ENCODE data around the gene JAG1. TPM values are rescaled to one million over a fixed set of nuclear protein-coding genes. Genes with fewer than 3 reads are reported as not detected.

Gene JAG1
- polyA plus RNA-seq, 1 donor from 2014 or later = 9.0 TPM

GRCh38 chr20:10711903-10712451 is 38.2 kb upstream of the JAG1 start:
- no peaks in the 10 kb centered on the region for H3F3A ChIP-seq (ENCODE audit: insufficient read depth, low read length, poor library complexity, severe bottlenecking)
- no peaks in the 10 kb centered on the region for H3K27me3 ChIP-seq (ENCODE audit: insufficient read depth, low read depth, low read length)
- no peaks in the 10 kb centered on the region for H3K79me2 ChIP-seq (replicated peaks; ENCODE audit: insufficient read depth, low read length)
- H3K27ac ChIP-seq (ENCODE audit: low read length) = no peak overlapping the region
- H3K9me2 ChIP-seq (ENCODE audit: insufficient read depth, low read length) = no peaks in the 10 kb centered on the region
- H2AFZ ChIP-seq (ENCODE audit: low read depth, low read length) = no peak overlapping the region
- TF ChIP-seq CTCF (IDR thresholded peaks at IDR 0.05; ENCODE audit: poor library complexity, severe bottlenecking) (no peak), MXI1 (conservative IDR thresholded peaks at IDR 0.05; ENCODE audit: poor library complexity, severe bottlenecking) (no peak), EP300 (conservative IDR thresholded peaks at IDR 0.05; ENCODE audit: poor library complexity, severe bottlenecking) (no peak), EZH2 (IDR thresholded peaks at IDR 0.05; ENCODE audit: borderline replicate concordance, insufficient read depth, low read length, poor library complexity, severe bottlenecking) (no peak), TAF1 (IDR thresholded peaks at IDR 0.05; ENCODE audit: low read depth) (no peak), REST (IDR thresholded peaks at IDR 0.05; ENCODE audit: borderline replicate concordance) (no peak), POLR2AphosphoS5 (IDR thresholded peaks at IDR 0.05) (no peak), SMC3 (conservative IDR thresholded peaks at IDR 0.05; ENCODE audit: poor library complexity) (no peak), RAD21 (conservative IDR thresholded peaks at IDR 0.05) (no peak)
- no peaks in the 10 kb centered on the region for H3K9me3 ChIP-seq (ENCODE audit: low read length)
- no peaks in the 10 kb centered on the region for H3K36me3 ChIP-seq (ENCODE audit: insufficient read depth, low read length)
- H3K4me3 ChIP-seq (ENCODE audit: low read length) = no peak overlapping the region
- no peak overlapping the region for H3K9ac ChIP-seq (ENCODE audit: low read length)
- H3K4me2 ChIP-seq (ENCODE audit: low read length) = no peak overlapping the region
- no peaks in the 10 kb centered on the region for H4K20me1 ChIP-seq (ENCODE audit: insufficient read depth)

GRCh38 chr20:10710991-10711775 is 37.4 kb upstream of the JAG1 start:
- Histone ChIP-seq H3K4me2 (ENCODE audit: low read length) (no peak overlapping the region), H3K79me2 (replicated peaks; ENCODE audit: insufficient read depth, low read length) (no peaks in the 10 kb centered on the region), H2AFZ (ENCODE audit: low read depth, low read length) (no peak overlapping the region), H3K9me2 (ENCODE audit: insufficient read depth, low read length) (no peaks in the 10 kb centered on the region), H3F3A (ENCODE audit: insufficient read depth, low read length, poor library complexity, severe bottlenecking) (no peaks in the 10 kb centered on the region), H3K27ac (ENCODE audit: low read length) (no peak overlapping the region), H3K27me3 (ENCODE audit: insufficient read depth, low read depth, low read length) (no peaks in the 10 kb centered on the region), H3K36me3 (ENCODE audit: insufficient read depth, low read length) (no peaks in the 10 kb centered on the region), H4K20me1 (ENCODE audit: insufficient read depth) (no peaks in the 10 kb centered on the region), H3K4me3 (ENCODE audit: low read length) (no peak overlapping the region), H3K9ac (ENCODE audit: low read length) (no peak overlapping the region), H3K9me3 (ENCODE audit: low read length) (no peaks in the 10 kb centered on the region)
- no peak for TF ChIP-seq SMC3 (conservative IDR thresholded peaks at IDR 0.05; ENCODE audit: poor library complexity)
- no peak for TF ChIP-seq RAD21 (conservative IDR thresholded peaks at IDR 0.05)
- TF ChIP-seq EP300 (conservative IDR thresholded peaks at IDR 0.05; ENCODE audit: poor library complexity, severe bottlenecking) = no peak
- TF ChIP-seq TAF1 (IDR thresholded peaks at IDR 0.05; ENCODE audit: low read depth) = no peak
- no peak for TF ChIP-seq CTCF (IDR thresholded peaks at IDR 0.05; ENCODE audit: poor library complexity, severe bottlenecking)
- TF ChIP-seq REST (IDR thresholded peaks at IDR 0.05; ENCODE audit: borderline replicate concordance) = no peak
- TF ChIP-seq EZH2 (IDR thresholded peaks at IDR 0.05; ENCODE audit: borderline replicate concordance, insufficient read depth, low read length, poor library complexity, severe bottlenecking) = no peak
- TF ChIP-seq POLR2AphosphoS5 (IDR thresholded peaks at IDR 0.05) = no peak
- TF ChIP-seq MXI1 (conservative IDR thresholded peaks at IDR 0.05; ENCODE audit: poor library complexity, severe bottlenecking) = no peak

All from neural cell (in vitro differentiated cells).